ENCODE results near the gene ICAM5.
"Not testable (repeated sequence)": the region's sequence is repeated elsewhere in the genome, so short reads cannot be mapped to it uniquely, and the experiment has no call there.

ICAM5 gene

GRCh38 chr19:10270616-10271394 is 18.9 kb upstream of the ICAM5 start, which contains the start of gene ICAM1:
Gene ICAM1, plus strand, starts transcription at chr19:10271120. Its CDS starts 40 bp downstream, at chr19:10271160.
- no peak for DNase-seq (ENCODE audit: low read depth)

- no peak for DNase-seq (ENCODE audit: low read depth)
These were observed 18.1 kb upstream of the ICAM5 start for GRCh38 chr19:10271543-10272086.

- DNase-seq (ENCODE audit: low read depth) = no peak
These were observed 15.2 kb upstream of the ICAM5 start for GRCh38 chr19:10274589-10274988.

- DNase-seq (ENCODE audit: low read depth) = no peak
These were observed 11.8 kb upstream of the ICAM5 start for GRCh38 chr19:10277795-10278589.

- DNase-seq (ENCODE audit: low read depth) = no peak
These were observed 10.8 kb upstream of the ICAM5 start for GRCh38 chr19:10278935-10279334.

- DNase-seq (ENCODE audit: low read depth) = no peak
These were observed 9.9 kb upstream of the ICAM5 start for GRCh38 chr19:10279737-10280442.

GRCh38 chr19:10282043-10282442 is 7.7 kb upstream of the ICAM5 start:
- DNase-seq (ENCODE audit: low read depth) = not testable (repeated sequence)

GRCh38 chr19:10283301-10284064 is 6.3 kb upstream of the ICAM5 start:
- DNase-seq (ENCODE audit: low read depth) = no peak

GRCh38 chr19:10284065-10284959 is 5.4 kb upstream of the ICAM5 start:
- no peak for DNase-seq (ENCODE audit: low read depth)

- no peak for DNase-seq (ENCODE audit: low read depth)
These were observed 4.8 kb upstream of the ICAM5 start for GRCh38 chr19:10284960-10285278.

- no peak for DNase-seq (ENCODE audit: low read depth)
These were observed 4.4 kb upstream of the ICAM5 start for GRCh38 chr19:10285393-10285792.

GRCh38 chr19:10286803-10287737 is 2.7 kb upstream of the ICAM5 start, which contains the start of gene ICAM4:
Gene ICAM4, plus strand, starts transcription at chr19:10286955. Its CDS starts 58 bp downstream, at chr19:10287013.
- no peak for DNase-seq (ENCODE audit: low read depth)

GRCh38 chr19:10288662-10289166 is 1.0 kb upstream of the ICAM5 start:
- DNase-seq (ENCODE audit: low read depth) = peak; percentile 66

- peak; percentile 79 for DNase-seq (ENCODE audit: low read depth)
These were observed 451 bp upstream of the ICAM5 start for GRCh38 chr19:10289167-10289835.

- no peak for DNase-seq (ENCODE audit: low read depth)
These were observed 664 bp downstream of the ICAM5 start for GRCh38 chr19:10290357-10290875.

- no peak for DNase-seq (ENCODE audit: low read depth)
These were observed 1.3 kb downstream of the ICAM5 start for GRCh38 chr19:10290876-10291553.

GRCh38 chr19:10291554-10292205 is 1.9 kb downstream of the ICAM5 start:
- no peak for DNase-seq (ENCODE audit: low read depth)
